ENCODE results near the gene FRMPD4.

Gene FRMPD4

GRCh38 chrX:12138361-12139313 is at the start of gene FRMPD4:
TSS of gene FRMPD4 (plus strand) at chrX:12138473. CDS start at chrX:12138972, 499 bp downstream.
- no peak for TF ChIP-seq ZFX (IDR thresholded peaks at IDR 0.05; ENCODE audit: borderline replicate concordance)
- TF ChIP-seq, protein P1, sequence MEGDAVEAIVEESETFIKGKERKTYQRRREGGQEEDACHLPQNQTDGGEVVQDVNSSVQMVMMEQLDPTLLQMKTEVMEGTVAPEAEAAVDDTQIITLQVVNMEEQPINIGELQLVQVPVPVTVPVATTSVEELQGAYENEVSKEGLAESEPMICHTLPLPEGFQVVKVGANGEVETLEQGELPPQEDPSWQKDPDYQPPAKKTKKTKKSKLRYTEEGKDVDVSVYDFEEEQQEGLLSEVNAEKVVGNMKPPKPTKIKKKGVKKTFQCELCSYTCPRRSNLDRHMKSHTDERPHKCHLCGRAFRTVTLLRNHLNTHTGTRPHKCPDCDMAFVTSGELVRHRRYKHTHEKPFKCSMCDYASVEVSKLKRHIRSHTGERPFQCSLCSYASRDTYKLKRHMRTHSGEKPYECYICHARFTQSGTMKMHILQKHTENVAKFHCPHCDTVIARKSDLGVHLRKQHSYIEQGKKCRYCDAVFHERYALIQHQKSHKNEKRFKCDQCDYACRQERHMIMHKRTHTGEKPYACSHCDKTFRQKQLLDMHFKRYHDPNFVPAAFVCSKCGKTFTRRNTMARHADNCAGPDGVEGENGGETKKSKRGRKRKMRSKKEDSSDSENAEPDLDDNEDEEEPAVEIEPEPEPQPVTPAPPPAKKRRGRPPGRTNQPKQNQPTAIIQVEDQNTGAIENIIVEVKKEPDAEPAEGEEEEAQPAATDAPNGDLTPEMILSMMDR (IDR thresholded peaks at IDR 0.05), result no peak; the same call in 1 of the 2 replicates
- no peak within 1 kb of the TSS for H3K27ac ChIP-seq

DNA sequence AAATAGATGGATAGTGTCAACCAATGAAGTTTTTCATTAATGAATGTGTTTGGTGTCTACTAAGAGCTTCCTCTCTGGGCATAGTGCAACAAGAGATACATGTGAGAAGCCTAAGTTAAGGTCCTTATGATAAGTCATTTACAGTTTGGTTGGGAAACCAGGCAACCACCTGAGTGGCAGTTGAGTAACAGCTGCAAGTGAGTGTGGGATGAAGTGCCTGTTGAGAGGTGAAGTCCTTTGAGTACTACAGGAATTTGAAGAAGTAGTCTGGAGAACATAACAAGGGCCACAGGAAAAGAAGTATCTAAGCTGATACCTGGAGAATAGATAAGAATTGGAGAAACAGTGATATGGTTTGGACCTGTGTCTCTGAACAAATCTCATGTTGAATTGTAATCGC is 48.5 kb upstream of the FRMPD4 start:
- TF ChIP-seq, protein P1 (IDR thresholded peaks at IDR 0.05), result no peak
- TF ChIP-seq ZFX (IDR thresholded peaks at IDR 0.05; ENCODE audit: borderline replicate concordance), result no peak
- no peak overlapping the region for H3K27ac ChIP-seq

GRCh38 chrX:12113321-12113720 is 25.0 kb upstream of the FRMPD4 start:
- no peak overlapping the region for H3K27ac ChIP-seq
- no peak for TF ChIP-seq ZFX (IDR thresholded peaks at IDR 0.05; ENCODE audit: borderline replicate concordance)
- TF ChIP-seq, protein P1 (IDR thresholded peaks at IDR 0.05), result no peak

- H3K27ac ChIP-seq, result no peak overlapping the region
- no peak for TF ChIP-seq ZFX (IDR thresholded peaks at IDR 0.05; ENCODE audit: borderline replicate concordance)
- TF ChIP-seq, protein P1 (IDR thresholded peaks at IDR 0.05), result 0 out of 2 replicates have a peak, but pooled peaks have one; percentile 8
Observed at GRCh38 chrX:12115377-12115776, 22.9 kb upstream of the FRMPD4 start.

- H3K27ac ChIP-seq, result no peak overlapping the region
- TF ChIP-seq ZFX (IDR thresholded peaks at IDR 0.05; ENCODE audit: borderline replicate concordance), result no peak
- TF ChIP-seq, protein P1 (IDR thresholded peaks at IDR 0.05), result no peak
Observed at GRCh38 chrX:12118134-12118533, 20.1 kb upstream of the FRMPD4 start.

DNA sequence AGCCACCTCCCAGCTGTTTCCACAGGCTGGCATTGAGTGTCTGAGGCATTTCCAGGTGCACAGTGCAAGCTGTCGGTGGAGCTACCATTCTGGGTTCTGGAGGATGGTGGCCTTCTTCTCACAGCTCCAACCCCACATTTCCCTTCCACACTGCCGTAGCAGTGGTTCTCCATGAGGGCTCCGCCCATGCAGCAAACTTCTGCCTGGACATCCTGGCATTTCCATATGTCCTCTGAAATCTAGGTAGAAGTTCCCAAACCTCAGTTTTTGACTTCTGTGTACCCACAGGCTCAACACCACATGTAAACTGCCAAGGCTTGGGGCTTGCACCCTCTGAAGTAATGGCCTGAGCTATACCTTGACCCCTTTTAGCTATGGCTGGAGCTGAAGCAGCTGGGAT is 10.3 kb upstream of the FRMPD4 start:
- H3K27ac ChIP-seq, result no peak overlapping the region
- TF ChIP-seq, protein P1 (IDR thresholded peaks at IDR 0.05), result no peak
- TF ChIP-seq ZFX (IDR thresholded peaks at IDR 0.05; ENCODE audit: borderline replicate concordance), result no peak

DNA sequence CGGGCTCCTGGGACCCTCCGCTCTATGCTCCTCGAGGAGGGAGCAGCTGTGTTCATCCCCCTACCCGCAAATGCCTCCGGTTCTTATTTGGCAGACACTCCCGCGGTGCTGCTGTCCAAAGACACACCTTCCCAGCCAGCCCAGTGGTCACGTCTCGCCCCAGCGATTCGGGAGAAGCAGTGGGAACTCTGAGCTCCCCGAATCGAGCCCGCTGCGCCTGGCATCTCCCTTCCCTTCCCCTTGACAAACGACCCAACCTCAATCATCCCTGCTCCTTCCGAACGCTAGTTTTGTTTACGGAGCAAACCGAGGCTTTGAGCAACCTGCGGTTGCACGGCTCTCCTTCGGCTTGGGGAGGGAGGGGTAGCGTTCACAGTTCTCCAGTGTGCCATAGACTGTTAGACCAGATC is 317 bp upstream of the FRMPD4 start:
- TF ChIP-seq ZFX (IDR thresholded peaks at IDR 0.05; ENCODE audit: borderline replicate concordance), result no peak
- TF ChIP-seq, protein P1 (IDR thresholded peaks at IDR 0.05), result no peak
- H3K27ac ChIP-seq, result no peak overlapping the region

All from 22Rv1 (cell line).